ENCODE results near the gene GALNT1.
A peak's percentile ranks its signal among the peaks of the same experiment; 100 is the strongest.
"Not testable (repeated sequence)": the region's sequence is repeated elsewhere in the genome, so short reads cannot be mapped to it uniquely, and the experiment has no call there.

The GALNT1 gene

GRCh38 chr18:35581546-35581897 is at the start of gene GALNT1:
Gene GALNT1, plus strand, starts transcription at chr18:35581740. Its CDS starts 72,923 bp downstream, at chr18:35654663.
- no peak for DNase-seq

- DNase-seq, result no peak
Measured at GRCh38 chr18:35533916-35534405, 47.6 kb upstream of the GALNT1 start.

GRCh38 chr18:35535297-35535696 is 46.2 kb upstream of the GALNT1 start:
- DNase-seq, result no peak

GRCh38 chr18:35542356-35542755 is 39.2 kb upstream of the GALNT1 start:
- no peak for DNase-seq

- DNase-seq, result no peak
Measured at GRCh38 chr18:35547008-35547605, 34.4 kb upstream of the GALNT1 start.

GRCh38 chr18:35549564-35549963 is 32.0 kb upstream of the GALNT1 start:
- DNase-seq, result no peak

GRCh38 chr18:35553300-35553699 is 28.2 kb upstream of the GALNT1 start:
- no peak for DNase-seq

- not testable (repeated sequence) for DNase-seq
Measured at GRCh38 chr18:35555538-35555937, 26.0 kb upstream of the GALNT1 start.

- no peak for DNase-seq
Measured at GRCh38 chr18:35559867-35560266, 21.7 kb upstream of the GALNT1 start.

GRCh38 chr18:35564795-35565453 is 16.6 kb upstream of the GALNT1 start:
- no peak for DNase-seq

GRCh38 chr18:35566019-35566418 is 15.5 kb upstream of the GALNT1 start:
- no peak for DNase-seq

GRCh38 chr18:35570182-35570581 is 11.4 kb upstream of the GALNT1 start:
- no peak for DNase-seq

GRCh38 chr18:35571138-35571537 is 10.4 kb upstream of the GALNT1 start:
- DNase-seq, result no peak

- DNase-seq, result no peak
Measured at GRCh38 chr18:35572644-35573043, 8.9 kb upstream of the GALNT1 start.

GRCh38 chr18:35573531-35573930 is 8.0 kb upstream of the GALNT1 start:
- DNase-seq, result no peak

- DNase-seq, result not testable (repeated sequence)
Measured at GRCh38 chr18:35576240-35576845, 5.2 kb upstream of the GALNT1 start.

- DNase-seq, result peak; percentile 56
Measured at GRCh38 chr18:35577045-35577848, 4.3 kb upstream of the GALNT1 start.

- no peak for DNase-seq
Measured at GRCh38 chr18:35578481-35578880, 3.1 kb upstream of the GALNT1 start.

- no peak for DNase-seq
Measured at GRCh38 chr18:35578936-35579335, 2.6 kb upstream of the GALNT1 start.

- peak; percentile 60 for DNase-seq
Measured at GRCh38 chr18:35580701-35581539, 620 bp upstream of the GALNT1 start.

- DNase-seq, result peak; percentile 30
Measured at GRCh38 chr18:35581898-35582641, 530 bp downstream of the GALNT1 start.

Measured in activated CD4-positive, alpha-beta T cell treated with anti-CD3 and anti-CD28 coated beads for 48 hours (primary cell).